Mesenchymal stem cell (in vitro differentiated cells and primary cell): ENCODE measurements around the gene GSPT1.
A peak's percentile ranks its signal among the peaks of the same experiment; 100 is the strongest.
"Not testable (repeated sequence)": the region's sequence is repeated elsewhere in the genome, so short reads cannot be mapped to it uniquely, and the experiment has no call there.

Experiments
- DNase-seq: peaks from one replicate; pipeline ENCODE4 v3.0.0-alpha.2; 2013
- H2AFZ ChIP-seq: one replicate; pipeline ENCODE4 v1.6.1; 2013; ENCODE audit warnings: low read depth, mild to moderate bottlenecking, control low read depth, inconsistent platforms, low read length, moderate library complexity
- H2AK5ac ChIP-seq: 2 replicates; pipeline ENCODE4 v1.6.1; 2013; ENCODE audit warnings: low read length, moderate library complexity, mild to moderate bottlenecking, inconsistent platforms; ENCODE audit not compliant: severe bottlenecking
- H2BK120ac ChIP-seq: one replicate; pipeline ENCODE4 v1.6.1; 2013; ENCODE audit warnings: low read depth, mild to moderate bottlenecking, inconsistent platforms, low read length, moderate library complexity
- H2BK12ac ChIP-seq, 2 experiments: one replicate each; pipeline ENCODE4 v1.6.1; 2013; ENCODE audit warnings: inconsistent platforms in 2 of 2, low read length in 2 of 2, mild to moderate bottlenecking in 2 of 2, moderate library complexity in 2 of 2, control low read depth in 1 of 2
- H2BK15ac ChIP-seq: one replicate; pipeline ENCODE4 v1.6.1; 2013; ENCODE audit warnings: mild to moderate bottlenecking, low read depth, inconsistent platforms; ENCODE audit not compliant: poor library complexity, severe bottlenecking
- H2BK5ac ChIP-seq: 2 replicates; pipeline ENCODE4 v1.6.1; 2013; ENCODE audit warnings: low read depth, mild to moderate bottlenecking, low read length, control low read depth, inconsistent platforms; ENCODE audit not compliant: poor library complexity, severe bottlenecking
- H3K14ac ChIP-seq, 2 experiments: one replicate each; pipeline ENCODE4 v1.6.1; 2013; ENCODE audit warnings: inconsistent platforms in 2 of 2, low read length in 2 of 2, control low read depth in 1 of 2, mild to moderate bottlenecking in 1 of 2, moderate library complexity in 1 of 2
- H3K18ac ChIP-seq, 2 experiments: one replicate each; pipeline ENCODE4 v1.6.1; 2013; ENCODE audit warnings: inconsistent platforms in 2 of 2, low read length in 2 of 2, control low read depth in 1 of 2, low read depth in 1 of 2, mild to moderate bottlenecking in 1 of 2
- H3K23ac ChIP-seq, 2 experiments: one replicate each; pipeline ENCODE4 v1.6.1; 2013; ENCODE audit warnings: inconsistent platforms in 2 of 2, low read length in 2 of 2, mild to moderate bottlenecking in 2 of 2, moderate library complexity in 2 of 2, control low read depth in 1 of 2
- H3K27ac ChIP-seq: 2 replicates; pipeline ENCODE4 v1.5.1; 2013; ENCODE audit warnings: mild to moderate bottlenecking, moderate library complexity, low read length, control low read depth, inconsistent platforms; ENCODE audit not compliant: poor library complexity, severe bottlenecking
- H3K27me3 ChIP-seq, 2 experiments: 2 replicates each; pipeline versions ENCODE4 v1.6.1 to v1.7.0; 2013; ENCODE audit warnings: low read length in 2 of 2, mild to moderate bottlenecking in 2 of 2, moderate library complexity in 2 of 2, control low read depth in 1 of 2, inconsistent platforms in 1 of 2; ENCODE audit not compliant: control insufficient read depth in 1 of 2, insufficient read depth in 1 of 2
- H3K36me3 ChIP-seq, 2 experiments: 2 replicates each; pipeline versions ENCODE4 v1.6.1 to v1.7.0; 2013; ENCODE audit warnings: low read length in 2 of 2, control low read depth in 1 of 2, inconsistent platforms in 1 of 2, low read depth in 1 of 2, mild to moderate bottlenecking in 1 of 2; ENCODE audit not compliant: insufficient read depth in 2 of 2, control insufficient read depth in 1 of 2
- H3K4ac ChIP-seq, 2 experiments: one replicate each; pipeline ENCODE4 v1.6.1; 2013; ENCODE audit warnings: inconsistent platforms in 2 of 2, low read length in 2 of 2, mild to moderate bottlenecking in 2 of 2, moderate library complexity in 2 of 2, control low read depth in 1 of 2, low read depth in 1 of 2
- H3K4me1 ChIP-seq: 2 replicates; pipeline ENCODE4 v1.6.1; 2013; ENCODE audit warnings: low read depth, low read length, control low read depth; ENCODE audit not compliant: control insufficient read depth, insufficient read depth
- H3K4me2 ChIP-seq: 2 replicates; pipeline ENCODE4 v1.6.1; 2013; ENCODE audit warnings: low read length, mild to moderate bottlenecking, inconsistent platforms; ENCODE audit not compliant: poor library complexity, severe bottlenecking
- H3K4me3 ChIP-seq, 2 experiments: 2 replicates each; pipeline versions ENCODE4 v1.5.1 to v1.7.0; 2013; ENCODE audit warnings: low read length in 2 of 2, mild to moderate bottlenecking in 2 of 2, control low read depth in 1 of 2, low read depth in 1 of 2; ENCODE audit not compliant: insufficient read depth in 1 of 2
- H3K79me1 ChIP-seq: replicated peaks from 2 replicates; pipeline ENCODE4 v1.6.1; 2013; ENCODE audit warnings: mild to moderate bottlenecking, control low read depth, low read length, inconsistent platforms; ENCODE audit not compliant: poor library complexity, severe bottlenecking
- H3K9ac ChIP-seq: 2 replicates; pipeline ENCODE4 v1.7.0; 2013; ENCODE audit warnings: mild to moderate bottlenecking, low read length, moderate library complexity
- H3K9me3 ChIP-seq: 2 replicates; pipeline ENCODE4 v1.7.0; 2013; ENCODE audit warnings: mild to moderate bottlenecking, low read length; ENCODE audit not compliant: control insufficient read depth
- H4K8ac ChIP-seq: one replicate; pipeline ENCODE4 v1.6.1; 2013; ENCODE audit warnings: inconsistent platforms, mild to moderate bottlenecking, low read length, moderate library complexity
- H4K91ac ChIP-seq: one replicate; pipeline ENCODE4 v1.6.1; 2013; ENCODE audit warnings: mild to moderate bottlenecking, low read length, inconsistent platforms
- WGBS: methylation state at CpG from one replicate; pipeline ENCODE4 v1.1.7; 2013; ENCODE audit warnings: mixed read lengths; 5-methylcytosine and 5-hydroxymethylcytosine counted together

GSPT1 gene

DNA sequence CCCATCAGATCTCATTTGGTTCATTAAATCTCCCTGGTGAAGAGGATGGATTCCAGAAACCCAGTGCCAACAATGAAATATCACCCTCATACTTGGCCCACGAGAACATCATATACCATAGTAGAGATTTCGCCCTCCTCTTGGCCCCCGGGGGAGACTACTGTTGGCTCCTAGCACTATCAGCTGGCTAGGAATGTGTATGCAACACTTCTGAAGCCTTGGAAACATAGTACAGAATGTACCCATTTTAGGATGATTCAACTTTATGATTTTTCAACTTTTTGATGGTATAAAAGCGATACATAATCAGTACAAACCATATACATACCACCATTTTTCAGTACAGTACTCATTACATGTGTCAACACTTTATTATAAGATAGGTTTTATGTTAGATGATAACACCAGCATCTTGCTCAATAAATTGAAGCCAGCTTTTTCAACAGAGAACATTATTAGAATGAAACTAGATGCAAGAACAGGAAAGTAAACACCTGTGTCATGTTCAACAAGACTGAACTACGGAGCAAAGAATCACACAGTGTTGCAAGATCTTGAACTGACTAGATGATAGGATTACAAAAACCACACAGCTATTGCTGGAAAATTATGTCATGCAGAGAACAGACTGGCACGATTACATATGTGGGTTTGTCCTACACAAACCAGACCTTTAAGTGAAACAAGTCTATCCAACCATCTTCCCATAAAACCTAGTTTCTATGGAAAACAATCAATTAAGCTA is 81.6 kb downstream of the GSPT1 start:
- H2BK5ac ChIP-seq = no peak overlapping the region
- no peaks in the 10 kb centered on the region for H3K27me3 ChIP-seq
- H3K9ac ChIP-seq = no peak overlapping the region
- DNase-seq = peak; percentile 83
- H2BK15ac ChIP-seq = no peak overlapping the region
- H2AFZ ChIP-seq = no peak overlapping the region
- peaks cover 15% of the 10 kb centered on the region for H3K4me1 ChIP-seq
- no peak overlapping the region for H3K4me3 ChIP-seq
- no peak overlapping the region for H3K14ac ChIP-seq
- no peak overlapping the region for H2AK5ac ChIP-seq
- no peak overlapping the region for H3K18ac ChIP-seq
- WGBS = 86% methylated on average over 5 of the region's 6 CpGs
- H3K4me2 ChIP-seq = no peak overlapping the region
- no peak overlapping the region for H3K4ac ChIP-seq
- H4K8ac ChIP-seq = no peak overlapping the region
- no peak overlapping the region for H4K91ac ChIP-seq
- H3K36me3 ChIP-seq = peaks cover 18 to 35% of the 10 kb centered on the region in 2 experiments
- H3K9me3 ChIP-seq = no peaks in the 10 kb centered on the region
- no peak overlapping the region for H2BK120ac ChIP-seq
- H3K27ac ChIP-seq = no peak overlapping the region
- no peak overlapping the region for H3K23ac ChIP-seq
- H3K79me1 ChIP-seq = peaks cover 2% of the 10 kb centered on the region
- H2BK12ac ChIP-seq = no peak overlapping the region

GRCh38 chr16:11828696-11829095 is 87.1 kb downstream of the GSPT1 start:
- H3K4me2 ChIP-seq = no peak overlapping the region
- no peak overlapping the region for H2BK12ac ChIP-seq
- no peaks in the 10 kb centered on the region for H3K36me3 ChIP-seq
- H2BK15ac ChIP-seq = no peak overlapping the region
- H3K18ac ChIP-seq = no peak overlapping the region
- no peak overlapping the region for H2AK5ac ChIP-seq
- no peaks in the 10 kb centered on the region for H3K9me3 ChIP-seq
- H4K91ac ChIP-seq = no peak overlapping the region
- no peak overlapping the region for H2BK120ac ChIP-seq
- no peak overlapping the region for H3K9ac ChIP-seq
- H3K4ac ChIP-seq = no peak overlapping the region
- no peak overlapping the region for H3K14ac ChIP-seq
- H2AFZ ChIP-seq = no peak overlapping the region
- peaks cover 1% of the 10 kb centered on the region for H3K4me1 ChIP-seq
- no peak overlapping the region for H3K23ac ChIP-seq
- H3K27ac ChIP-seq = no peak overlapping the region
- H3K4me3 ChIP-seq = no peak overlapping the region
- DNase-seq = no peak
- no peak overlapping the region for H2BK5ac ChIP-seq
- WGBS = 90% methylated on average over 5 of the region's 5 CpGs
- H4K8ac ChIP-seq = no peak overlapping the region
- H3K27me3 ChIP-seq = no peaks in the 10 kb centered on the region
- no peaks in the 10 kb centered on the region for H3K79me1 ChIP-seq

GRCh38 chr16:11825520-11826165 is 90.1 kb downstream of the GSPT1 start:
- not testable (repeated sequence) for H2AFZ ChIP-seq, H3K23ac ChIP-seq, H3K27me3 ChIP-seq, H3K4ac ChIP-seq, H2BK5ac ChIP-seq, H4K91ac ChIP-seq, H3K18ac ChIP-seq, DNase-seq, H3K4me2 ChIP-seq, H4K8ac ChIP-seq, H3K4me3 ChIP-seq, H3K9ac ChIP-seq, H2BK12ac ChIP-seq, H3K27ac ChIP-seq, H2BK120ac ChIP-seq, H3K9me3 ChIP-seq, H3K4me1 ChIP-seq, H2AK5ac ChIP-seq, H3K79me1 ChIP-seq, H3K14ac ChIP-seq, H3K36me3 ChIP-seq, H2BK15ac ChIP-seq
- WGBS = 97% methylated on average over 9 of the region's 13 CpGs

DNA sequence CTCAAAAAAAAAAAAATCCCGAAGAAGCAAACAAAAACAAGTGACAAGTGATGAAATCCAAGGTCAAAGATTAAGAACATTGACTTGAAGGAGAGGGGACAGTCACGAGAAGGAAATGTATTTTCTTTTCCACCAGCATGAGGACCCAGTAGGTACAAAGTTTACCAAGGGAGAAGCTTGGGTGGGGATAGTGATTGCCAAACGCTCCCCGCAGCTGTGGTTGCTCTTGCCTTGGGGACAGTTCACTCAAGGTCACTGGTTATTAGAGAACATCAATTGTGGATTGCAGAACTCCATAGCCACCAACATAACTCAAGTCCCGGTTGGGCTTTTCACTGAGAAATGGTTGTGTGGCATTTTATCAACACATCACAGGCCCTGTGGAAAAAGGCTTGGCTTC is 91.4 kb downstream of the GSPT1 start:
- Histone ChIP-seq H3K79me1 (no peaks in the 10 kb centered on the region), H3K27me3 (no peaks in the 10 kb centered on the region), H3K27ac (no peak overlapping the region), H3K9me3 (no peaks in the 10 kb centered on the region), H3K14ac (no peak overlapping the region), H2BK15ac (no peak overlapping the region), H3K4me1 (peaks cover 1% of the 10 kb centered on the region), H2BK5ac (no peak overlapping the region), H3K18ac (no peak overlapping the region), H2AK5ac (no peak overlapping the region), H3K4me3 (no peak overlapping the region), H3K23ac (no peak overlapping the region), H3K4ac (no peak overlapping the region), H2BK120ac (no peak overlapping the region), H2BK12ac (no peak overlapping the region), H4K91ac (no peak overlapping the region), H2AFZ (no peak overlapping the region), H4K8ac (no peak overlapping the region), H3K9ac (no peak overlapping the region), H3K4me2 (no peak overlapping the region), H3K36me3 (no peaks in the 10 kb centered on the region)
- 63% methylated on average over 3 of the region's 5 CpGs for WGBS
- peak; percentile 26 for DNase-seq
